Esophagus squamous epithelium (tissue), 5 donors: Measurements from ENCODE around the gene MPIG6B. TPM values are rescaled to one million over a fixed set of nuclear protein-coding genes. Genes with fewer than 3 reads are reported as not detected.

Experiments used
- DNase-seq: peaks from one replicate; lab custom pipeline; 2025; lab: John Stamatoyannopoulos, UW
- H3K27ac ChIP-seq, 4 donors: fragments of 200-600 bp; sonication (generic); one replicate each; pipeline ENCODE4 v1.5.1; 2016 to 2019; ENCODE audit warnings: mild to moderate bottlenecking in 1 of 4
- H3K27me3 ChIP-seq, 4 donors: fragments of 200-600 bp; sonication (generic); 1 replicate in 3 of 4; 2 replicates in 1 of 4; pipeline versions ENCODE4 v1.5.1 to v1.6.0; 2017 to 2021; ENCODE audit warnings: antibody characterized with exemption in 1 of 4
- H3K36me3 ChIP-seq, 3 donors: fragments of 200-600 bp; sonication (generic); one replicate each; pipeline ENCODE4 v1.5.1; 2016 to 2019
- H3K4me1 ChIP-seq, 3 donors: fragments of 200-600 bp; sonication (generic); one replicate each; pipeline ENCODE4 v1.5.1; 2017 to 2019
- H3K4me3 ChIP-seq, 4 donors: fragments of 200-600 bp; sonication (generic); 1 replicate in 3 of 4; 2 replicates in 1 of 4; pipeline ENCODE4 v1.5.1; 2016 to 2019; ENCODE audit warnings: mild to moderate bottlenecking in 2 of 4, moderate library complexity in 1 of 4
- H3K9me3 ChIP-seq, 3 donors: fragments of 200-600 bp; sonication (generic); one replicate each; pipeline ENCODE4 v1.5.1; 2016 to 2019
- POLR2A ChIP-seq, 4 donors: fragments of 450-650 bp; IDR thresholded peaks; one replicate each; pipeline ENCODE4 v1.6.1; 2017; ENCODE audit warnings: antibody characterized with exemption in 4 of 4, mild to moderate bottlenecking in 4 of 4, moderate library complexity in 3 of 4
- WGBS, 2 donors: methylation state at CpG; one replicate each; pipeline ENCODE4 v1.1.5; 2018; 5-methylcytosine and 5-hydroxymethylcytosine counted together
- intact Hi-C: fragments of 100-400 bp; cut with DNase I; formaldehyde crosslinking; loops from one replicate; pipeline ENCODE4 v1.15.0; 2022
- total RNA-seq, 4 donors: library from RNA; depleted of rRNA; stranded (reverse); fragments of >200 nt; gene quantifications; one replicate each; pipeline ENCODE4 v1.1.0, GENCODE V29; 2016
- TF ChIP-seq, protein P1 (sequence below), 6 experiments: fragments of 450-650 bp in 4 of 6; fragments of 200-600 bp in 2 of 6; sonication (generic) in 2 of 6; IDR thresholded peaks; one replicate each; pipeline ENCODE4 v1.5.1; 2016 to 2019; ENCODE audit warnings: antibody characterized with exemption in 6 of 6, mild to moderate bottlenecking in 4 of 6, moderate library complexity in 4 of 6
- donor health status: DM: yes; HTN: yes; CAD: no.

Gene MPIG6B
- total RNA-seq, 4 donors from 2014 or later, result 0.12 to 1.4 (median 0.73) TPM

DNA sequence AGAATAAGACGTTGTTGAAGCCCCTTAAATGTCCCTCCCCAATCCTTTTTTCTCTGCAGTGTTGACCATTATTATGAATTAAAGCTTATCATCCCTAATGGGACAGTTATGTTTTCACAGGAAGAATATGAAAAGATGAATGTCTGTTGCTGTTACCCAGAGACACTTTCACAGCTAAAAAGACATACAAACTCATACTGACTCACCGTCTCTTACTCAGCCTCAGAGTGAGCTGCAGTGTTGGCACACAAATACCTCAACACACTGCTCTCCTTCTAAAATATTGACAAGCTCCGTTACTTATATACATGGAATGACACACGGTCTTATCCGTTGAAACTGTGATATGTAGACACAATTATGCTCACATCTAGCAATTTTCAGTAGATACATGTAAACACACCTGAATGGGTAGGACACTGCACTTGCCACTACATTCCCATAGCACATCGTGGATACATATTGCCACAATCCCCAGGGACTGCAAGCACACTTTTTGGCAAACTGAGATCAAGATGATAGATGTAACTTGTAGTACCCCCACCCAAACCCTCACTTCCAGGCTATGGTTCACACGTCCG is 29.7 kb downstream of the MPIG6B start:
- H3K4me1 ChIP-seq, result no peaks in the 10 kb centered on the region
- no peaks in the 10 kb centered on the region for H3K9me3 ChIP-seq
- H3K27me3 ChIP-seq, result no peaks in the 10 kb centered on the region
- WGBS, 2 donors, result 57 to 83% methylated on average over 8 of the region's 8 CpGs
- H3K4me3 ChIP-seq, result no peak overlapping the region
- H3K36me3 ChIP-seq, result peaks cover 0 to under 1% (median 0%) of the 10 kb centered on the region in 3 donors
- no peak overlapping the region for H3K27ac ChIP-seq
- DNase-seq, result no peak
- intact Hi-C loops, result no loop called here
- TF ChIP-seq, protein P1, sequence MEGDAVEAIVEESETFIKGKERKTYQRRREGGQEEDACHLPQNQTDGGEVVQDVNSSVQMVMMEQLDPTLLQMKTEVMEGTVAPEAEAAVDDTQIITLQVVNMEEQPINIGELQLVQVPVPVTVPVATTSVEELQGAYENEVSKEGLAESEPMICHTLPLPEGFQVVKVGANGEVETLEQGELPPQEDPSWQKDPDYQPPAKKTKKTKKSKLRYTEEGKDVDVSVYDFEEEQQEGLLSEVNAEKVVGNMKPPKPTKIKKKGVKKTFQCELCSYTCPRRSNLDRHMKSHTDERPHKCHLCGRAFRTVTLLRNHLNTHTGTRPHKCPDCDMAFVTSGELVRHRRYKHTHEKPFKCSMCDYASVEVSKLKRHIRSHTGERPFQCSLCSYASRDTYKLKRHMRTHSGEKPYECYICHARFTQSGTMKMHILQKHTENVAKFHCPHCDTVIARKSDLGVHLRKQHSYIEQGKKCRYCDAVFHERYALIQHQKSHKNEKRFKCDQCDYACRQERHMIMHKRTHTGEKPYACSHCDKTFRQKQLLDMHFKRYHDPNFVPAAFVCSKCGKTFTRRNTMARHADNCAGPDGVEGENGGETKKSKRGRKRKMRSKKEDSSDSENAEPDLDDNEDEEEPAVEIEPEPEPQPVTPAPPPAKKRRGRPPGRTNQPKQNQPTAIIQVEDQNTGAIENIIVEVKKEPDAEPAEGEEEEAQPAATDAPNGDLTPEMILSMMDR (IDR thresholded peaks at IDR 0.05), result no peak
- no peak for TF ChIP-seq POLR2A (IDR thresholded peaks at IDR 0.05)

DNA sequence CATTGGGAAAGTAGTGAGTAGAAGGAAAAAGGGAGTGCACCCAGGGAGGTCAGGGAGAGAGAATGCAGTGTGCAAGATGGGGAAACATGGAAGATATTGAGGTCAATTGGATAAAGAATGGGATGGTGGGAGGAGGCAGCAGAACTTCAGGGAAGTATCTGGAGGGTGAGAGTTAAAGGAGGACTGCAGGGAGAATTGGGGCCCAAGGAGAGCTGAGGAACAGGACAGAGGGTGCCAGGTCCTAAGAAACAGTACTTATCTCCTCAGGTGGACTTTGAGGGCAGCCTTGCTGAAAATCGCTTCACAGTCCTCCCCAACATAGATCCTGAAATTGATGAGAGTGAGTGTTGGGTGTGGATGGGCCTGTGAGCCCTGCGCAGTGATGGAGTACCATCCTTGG is 35.1 kb downstream of the MPIG6B start:
- Histone ChIP-seq H3K36me3 (peaks cover 0 to 22% (median 0%) of the 10 kb centered on the region in 3 donors), H3K4me3 (no peak overlapping the region), H3K27ac (no peak overlapping the region), H3K4me1 (peaks cover 0 to 4% (median under 1%) of the 10 kb centered on the region in 3 donors), H3K9me3 (no peaks in the 10 kb centered on the region), H3K27me3 (no peaks in the 10 kb centered on the region)
- intact Hi-C loops, result no loop called here
- DNase-seq, result no peak
- 100% methylated on average over 2 of the region's 2 CpGs for WGBS, 2 donors
- TF ChIP-seq POLR2A (IDR thresholded peaks at IDR 0.05), result no peak
- TF ChIP-seq, protein P1 (IDR thresholded peaks at IDR 0.05), result no peak

DNA sequence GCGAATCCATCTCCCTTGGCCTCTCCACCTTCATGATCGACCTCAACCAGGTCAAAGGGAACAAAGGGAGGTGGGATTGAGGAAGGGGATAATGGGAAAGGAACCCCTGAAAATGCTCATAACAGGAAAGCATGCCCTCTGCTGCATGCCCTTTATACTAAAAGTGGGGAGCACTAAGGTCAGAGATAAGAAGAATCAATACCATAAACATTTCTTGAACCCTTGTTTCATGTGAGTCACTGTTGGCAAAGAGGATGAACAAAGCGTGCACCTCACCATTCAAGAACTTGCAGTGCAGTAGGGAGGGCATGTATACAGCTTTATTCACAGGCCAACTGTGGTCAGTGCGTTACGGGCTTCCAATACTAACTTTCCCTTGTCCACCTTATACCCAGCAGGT is 37.6 kb downstream of the MPIG6B start:
- H3K27me3 ChIP-seq, result no peaks in the 10 kb centered on the region
- no peak for TF ChIP-seq POLR2A (IDR thresholded peaks at IDR 0.05)
- TF ChIP-seq, protein P1 (IDR thresholded peaks at IDR 0.05), result no peak
- peaks cover 0 to 22% (median 0%) of the 10 kb centered on the region in 3 donors for H3K36me3 ChIP-seq
- no peak overlapping the region for H3K4me3 ChIP-seq
- DNase-seq, result no peak
- intact Hi-C loops, result no loop called here
- WGBS, 2 donors, result 93 to 96% methylated on average over 3 to 5 of the region's 5 CpGs
- H3K4me1 ChIP-seq, result peaks cover 0 to 20% (median 3%) of the 10 kb centered on the region in 3 donors
- no peak overlapping the region for H3K27ac ChIP-seq
- no peaks in the 10 kb centered on the region for H3K9me3 ChIP-seq

DNA sequence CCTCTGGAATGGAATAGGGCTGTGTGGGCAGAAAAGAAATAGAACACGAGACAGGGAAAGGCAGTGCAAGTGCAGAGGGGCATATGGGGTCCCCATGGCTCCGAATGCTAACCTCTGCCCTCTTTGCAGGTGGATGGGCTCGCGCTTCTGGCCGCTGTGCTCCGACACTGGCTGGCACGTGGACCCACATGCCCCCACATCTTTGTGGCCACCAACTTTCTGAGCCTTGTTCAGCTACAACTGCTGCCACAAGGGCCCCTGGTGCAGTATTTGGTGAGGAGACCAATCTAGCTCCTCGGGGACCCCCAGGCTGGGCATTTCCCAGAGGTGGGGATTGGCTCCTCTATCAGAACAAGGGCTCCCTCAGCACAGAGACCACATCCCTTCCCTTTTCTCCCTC is 38.2 kb downstream of the MPIG6B start:
- Histone ChIP-seq H3K27me3 (no peaks in the 10 kb centered on the region), H3K4me1 (peaks cover 0 to 25% (median 3%) of the 10 kb centered on the region in 3 donors), H3K36me3 (peaks cover 0 to 22% (median 0%) of the 10 kb centered on the region in 3 donors), H3K4me3 (no peak overlapping the region), H3K27ac (no peak overlapping the region), H3K9me3 (no peaks in the 10 kb centered on the region)
- DNase-seq, result no peak
- TF ChIP-seq POLR2A (IDR thresholded peaks at IDR 0.05), result no peak
- TF ChIP-seq, protein P1 (IDR thresholded peaks at IDR 0.05), result no peak
- WGBS, 2 donors, result 92 to 96% methylated on average over 7 to 8 of the region's 8 CpGs
- intact Hi-C loops, result no loop called here

DNA sequence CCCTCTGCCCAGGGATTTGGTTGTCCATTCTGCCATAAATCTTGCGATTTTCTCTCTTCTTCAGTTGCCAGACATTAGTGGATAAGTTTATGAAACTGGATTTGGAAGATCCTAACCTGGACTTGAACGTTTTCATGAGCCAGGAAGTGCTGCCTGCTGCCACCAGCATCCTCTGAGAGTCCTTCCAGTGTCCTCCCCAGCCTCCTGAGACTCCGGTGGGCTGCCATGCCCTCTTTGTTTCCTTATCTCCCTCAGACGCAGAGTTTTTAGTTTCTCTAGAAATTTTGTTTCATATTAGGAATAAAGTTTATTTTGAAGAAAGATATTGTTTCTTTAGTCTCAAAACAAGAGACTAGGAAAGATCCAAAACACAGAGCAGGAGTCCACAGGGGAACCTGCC is 39.2 kb downstream of the MPIG6B start, which contains the start of gene SAPCD1:
SAPCD1 (plus strand) TSS at position 301 of the 400 bp plus-strand sequence. CDS start 399 bp downstream, outside the sequence.
- Histone ChIP-seq H3K36me3 (peaks cover 0 to 22% (median 0%) of the 10 kb centered on the region in 3 donors), H3K4me1 (peaks cover 0 to 28% (median 3%) of the 10 kb centered on the region in 3 donors), H3K4me3 (no peak within 1 kb of the TSS), H3K27me3 (no peaks in the 10 kb centered on the region), H3K27ac (peak within 1 kb of the TSS in 2 of 4 donors; percentile 33 to 49), H3K9me3 (no peaks in the 10 kb centered on the region)
- intact Hi-C loops, result no loop called here
- DNase-seq, result no peak
- WGBS, 2 donors, result 67 to 77% methylated on average over 4 of the region's 4 CpGs
- TF ChIP-seq, protein P1 (IDR thresholded peaks at IDR 0.05), result no peak
- no peak for TF ChIP-seq POLR2A (IDR thresholded peaks at IDR 0.05)
